GM04503 (cell line): ENCODE results near the gene POLN.
"Not testable (repeated sequence)": the region's sequence is repeated elsewhere in the genome, so short reads cannot be mapped to it uniquely, and the experiment has no call there.

ENCODE experiments used
- DNase-seq: peaks from one replicate; pipeline ENCODE4 v3.0.0-alpha.2; 2012; ENCODE audit warnings: low read depth

POLN gene

GRCh38 chr4:2040391-2041238 lies 201.3 kb downstream of the POLN start:
- no peak for DNase-seq

GRCh38 chr4:2036866-2037265 lies 205.1 kb downstream of the POLN start:
- DNase-seq, result no peak

GRCh38 chr4:2036327-2036726 lies 205.6 kb downstream of the POLN start:
- DNase-seq, result no peak

- not testable (repeated sequence) for DNase-seq
Observed at GRCh38 chr4:2031161-2031560, 210.8 kb downstream of the POLN start.

- DNase-seq, result not testable (repeated sequence)
Observed at GRCh38 chr4:2027120-2027519, 214.8 kb downstream of the POLN start.

- no peak for DNase-seq
Observed at GRCh38 chr4:2025817-2026216, 216.1 kb downstream of the POLN start.

GRCh38 chr4:2024683-2025082 lies 217.2 kb downstream of the POLN start:
- no peak for DNase-seq
